HG02938 (cell line): ENCODE data around the gene GAPDHS.

ENCODE experiments used
- ATAC-seq: cut with Tn5 transposase; IDR thresholded peaks from one replicate; pipeline ENCODE4 v1.9.1; 2021; ENCODE audit warnings: mild to moderate bottlenecking, moderate library complexity; ENCODE audit not compliant: unreplicated experiment

Gene GAPDHS

DNA sequence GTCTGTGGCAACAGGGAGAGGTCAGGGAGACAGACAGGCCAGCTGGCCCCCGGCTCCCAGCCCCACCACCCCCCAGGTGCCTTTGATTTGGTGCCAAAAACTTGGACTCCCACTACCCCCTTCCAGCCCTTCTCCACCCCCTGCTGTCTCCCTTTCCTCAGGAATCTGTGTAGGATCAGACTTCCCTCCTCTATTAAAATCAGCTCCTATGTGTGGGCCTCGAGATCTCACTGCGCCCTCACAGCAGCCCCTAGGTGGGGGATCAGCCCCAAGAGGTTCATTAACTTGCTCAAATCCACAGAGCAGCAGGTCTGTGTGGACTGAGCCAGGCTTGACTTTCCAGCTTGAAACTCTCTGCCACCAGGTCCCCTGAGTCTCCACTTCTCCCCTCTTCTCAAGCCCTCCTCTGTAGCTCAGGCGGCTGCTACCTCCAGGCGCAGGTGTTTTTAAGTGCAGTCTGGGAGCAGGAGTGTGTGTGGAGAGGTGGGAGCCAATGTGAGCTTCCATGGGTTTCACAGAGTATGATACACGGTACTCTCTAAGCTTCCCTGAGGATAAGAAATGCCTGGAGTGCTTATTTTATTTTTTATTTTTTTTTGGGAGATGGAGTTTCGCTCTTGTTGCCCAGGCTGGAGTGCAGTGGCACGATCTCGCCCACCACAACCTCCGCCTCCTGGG, 1.7 kb downstream of the GAPDHS start:
- ATAC-seq: no peak

DNA sequence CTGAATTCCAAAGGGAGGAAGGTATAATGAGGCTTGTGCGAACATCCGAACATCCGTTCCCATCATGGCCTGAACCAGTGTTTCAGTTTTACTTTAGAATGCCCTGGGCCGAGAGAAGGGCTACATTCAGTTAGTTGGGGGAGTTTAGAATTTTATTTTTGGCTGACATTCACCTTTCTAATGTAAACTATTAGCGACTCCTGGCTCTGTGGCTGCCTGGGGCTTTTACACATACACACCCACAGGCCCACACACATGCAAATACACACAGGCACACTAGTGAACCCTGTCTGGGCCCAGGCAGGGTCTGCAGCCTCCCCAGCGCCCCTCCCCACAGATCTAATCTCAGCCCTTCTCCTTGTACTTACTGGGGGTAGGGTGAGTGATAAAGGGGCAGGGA, 6.1 kb downstream of the GAPDHS start:
- ATAC-seq: no peak

DNA sequence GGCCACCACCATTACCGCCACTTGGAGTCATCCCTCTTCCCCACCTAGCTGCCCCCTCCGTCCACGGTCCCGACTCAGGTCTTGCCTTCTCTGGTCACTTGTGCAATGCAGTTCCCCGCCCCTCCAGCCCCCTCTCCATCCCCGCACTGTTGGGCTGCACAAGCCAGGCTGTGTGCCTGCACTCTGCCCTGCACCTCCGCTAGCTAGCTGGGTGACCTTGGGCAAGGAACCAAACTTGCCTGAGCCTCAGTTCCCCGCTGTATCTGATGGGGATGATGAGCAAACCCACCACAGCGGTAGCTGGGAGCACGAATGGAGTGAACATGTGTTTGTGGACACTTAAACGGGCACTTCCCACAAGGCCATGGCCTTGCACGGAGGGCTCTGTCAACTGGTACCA, 6.6 kb downstream of the GAPDHS start:
- ATAC-seq: no peak

DNA sequence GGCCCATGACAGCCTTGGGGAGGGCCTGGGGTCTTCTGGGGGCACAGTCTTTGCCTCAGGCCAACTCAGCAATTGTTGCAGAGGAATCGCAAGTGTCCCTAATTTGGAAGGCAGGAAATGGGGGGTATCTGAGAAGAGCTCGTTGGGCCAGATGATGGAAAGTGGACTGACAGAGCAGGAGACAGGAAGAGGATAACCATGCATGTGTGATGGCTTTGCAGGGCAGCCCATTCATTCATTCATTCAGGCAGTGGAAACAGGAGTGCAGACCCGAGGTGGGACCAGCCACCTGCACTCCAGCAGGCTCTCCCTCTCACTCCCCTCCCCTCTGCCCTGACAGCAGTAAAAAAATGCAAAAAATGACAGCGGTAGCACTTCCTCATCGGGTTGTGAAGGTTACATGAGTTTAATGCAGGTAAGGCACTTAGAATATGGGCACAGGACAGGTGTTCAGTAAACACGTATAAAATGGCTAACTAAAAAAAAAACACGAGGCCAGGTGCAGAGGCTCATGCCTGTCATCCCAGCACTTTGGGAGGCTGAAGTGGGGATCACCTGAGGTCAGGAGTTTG, 7.2 kb downstream of the GAPDHS start:
- ATAC-seq: no peak

DNA sequence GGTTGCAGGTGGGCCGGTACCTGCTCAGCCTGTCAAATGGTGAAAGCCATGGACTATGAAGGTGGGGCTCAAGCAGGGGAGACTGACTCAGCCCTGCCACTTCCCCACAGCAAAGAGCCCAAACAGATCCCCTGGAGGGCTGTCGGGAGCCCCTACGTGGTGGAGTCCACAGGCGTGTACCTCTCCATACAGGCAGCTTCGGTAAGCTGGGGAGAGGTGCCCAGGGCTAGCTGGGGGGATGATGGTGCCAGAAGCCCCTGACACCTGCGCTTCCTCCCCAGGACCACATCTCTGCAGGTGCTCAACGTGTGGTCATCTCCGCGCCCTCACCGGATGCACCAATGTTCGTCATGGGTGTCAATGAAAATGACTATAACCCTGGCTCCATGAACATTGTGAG, 9.0 kb downstream of the GAPDHS start:
- no peak for ATAC-seq

DNA sequence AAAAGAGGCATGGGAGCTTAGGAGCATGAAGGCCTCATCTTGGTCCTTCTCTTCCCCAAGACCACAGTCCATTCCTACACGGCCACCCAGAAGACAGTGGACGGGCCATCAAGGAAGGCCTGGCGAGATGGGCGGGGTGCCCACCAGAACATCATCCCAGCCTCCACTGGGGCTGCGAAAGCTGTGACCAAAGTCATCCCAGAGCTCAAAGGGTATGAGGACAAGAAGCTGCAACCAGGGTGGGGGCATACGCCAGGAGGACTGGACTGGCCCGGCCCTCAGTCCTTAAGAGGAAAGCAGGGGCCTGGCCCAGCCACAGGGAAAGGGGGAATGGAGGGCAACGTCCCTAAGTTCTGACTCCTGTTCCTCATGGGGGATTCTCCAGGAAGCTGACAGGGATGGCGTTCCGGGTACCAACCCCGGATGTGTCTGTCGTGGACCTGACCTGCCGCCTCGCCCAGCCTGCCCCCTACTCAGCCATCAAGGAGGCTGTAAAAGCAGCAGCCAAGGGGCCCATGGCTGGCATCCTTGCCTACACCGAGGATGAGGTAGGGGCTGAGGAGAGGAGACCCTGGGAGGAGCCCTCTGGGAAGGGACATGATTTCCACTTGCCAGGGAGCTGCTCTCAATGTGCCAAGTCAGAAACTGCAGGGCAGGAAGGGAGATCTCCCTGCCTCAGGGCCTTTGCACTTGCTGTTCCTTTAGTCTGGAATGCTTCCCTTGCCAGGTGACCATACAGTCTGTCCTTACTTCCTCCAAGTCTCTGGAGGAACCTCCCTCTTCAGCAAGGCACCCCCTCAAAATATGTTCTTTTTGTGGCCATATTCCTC, 10.2 kb downstream of the GAPDHS start:
- ATAC-seq: no peak

DNA sequence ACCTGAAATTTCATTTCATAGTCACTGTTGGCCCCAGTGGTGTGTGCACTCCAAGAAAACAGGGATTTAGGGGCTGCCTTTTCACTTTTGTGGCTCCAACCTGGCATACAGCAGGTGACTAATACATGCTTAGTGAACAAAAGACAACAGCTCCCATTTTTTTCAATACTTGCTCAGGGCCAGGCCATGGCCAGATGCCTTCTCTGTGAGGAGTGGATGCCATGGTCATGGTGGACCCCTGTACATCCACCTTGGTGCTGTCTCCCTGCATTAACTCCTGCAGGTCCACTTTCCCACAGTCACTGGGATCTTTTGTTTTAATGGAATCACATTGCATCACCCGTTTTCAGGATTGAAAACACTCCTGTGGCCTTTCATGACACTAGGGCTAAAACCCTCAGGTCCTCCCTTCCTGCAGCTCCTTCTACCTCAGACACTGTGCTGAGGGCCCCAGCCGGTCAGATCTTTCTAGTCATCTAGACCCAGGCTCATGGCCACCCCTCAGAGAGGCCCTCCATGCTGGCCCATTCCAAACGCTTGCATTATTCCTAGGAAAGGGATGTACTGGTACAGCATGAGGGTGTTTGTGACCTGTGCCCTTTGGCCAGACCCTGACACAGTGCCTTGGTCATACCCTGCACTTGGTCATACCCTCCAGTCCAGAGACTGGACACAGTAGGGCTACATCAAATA, 11.0 kb downstream of the GAPDHS start:
- no peak for ATAC-seq

DNA sequence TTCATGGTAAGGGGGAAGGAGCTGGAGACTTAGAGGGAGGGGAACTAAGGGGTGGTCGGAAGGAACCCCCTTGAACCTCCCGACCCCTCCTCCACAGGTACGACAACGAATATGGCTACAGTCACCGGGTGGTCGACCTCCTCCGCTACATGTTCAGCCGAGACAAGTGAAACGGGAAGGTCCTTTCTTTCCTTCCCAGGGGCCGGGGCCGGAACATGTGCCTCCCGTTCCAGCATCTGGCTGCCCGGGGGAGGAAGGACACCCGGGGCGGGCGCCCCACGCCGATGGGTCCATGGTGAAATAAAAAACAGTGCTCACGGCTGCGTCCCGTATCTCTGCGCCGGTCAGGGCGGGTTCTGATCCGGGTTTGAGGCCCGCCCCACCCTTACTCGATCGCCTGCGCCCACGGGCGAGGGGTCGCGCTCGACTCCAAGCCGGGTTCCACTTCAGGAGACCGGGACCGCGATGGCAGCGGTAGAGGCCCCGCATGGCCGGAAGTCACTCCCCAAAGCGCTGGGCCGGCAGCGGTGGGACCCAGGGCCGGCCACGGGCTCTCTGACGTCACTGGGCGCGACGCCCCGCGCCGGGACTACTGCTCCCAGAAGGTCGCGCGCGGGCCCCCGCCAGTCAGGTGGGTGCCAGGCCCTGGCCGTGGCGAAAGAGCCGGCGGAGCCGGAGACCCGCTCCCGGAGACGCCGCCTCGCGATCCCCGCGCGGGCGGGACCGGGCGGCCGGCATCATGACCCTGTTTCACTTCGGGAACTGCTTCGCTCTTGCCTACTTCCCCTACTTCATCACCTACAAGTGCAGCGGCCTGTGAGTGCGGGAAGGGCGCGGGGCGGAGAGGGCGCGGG, 12.0 kb downstream of the GAPDHS start, which contains the start of gene TMEM147:
TSS of gene TMEM147 (plus strand) at position 626 of the 854 bp plus-strand sequence. CDS start at position 740, 114 bp downstream.
- peak; percentile 71 for ATAC-seq

DNA sequence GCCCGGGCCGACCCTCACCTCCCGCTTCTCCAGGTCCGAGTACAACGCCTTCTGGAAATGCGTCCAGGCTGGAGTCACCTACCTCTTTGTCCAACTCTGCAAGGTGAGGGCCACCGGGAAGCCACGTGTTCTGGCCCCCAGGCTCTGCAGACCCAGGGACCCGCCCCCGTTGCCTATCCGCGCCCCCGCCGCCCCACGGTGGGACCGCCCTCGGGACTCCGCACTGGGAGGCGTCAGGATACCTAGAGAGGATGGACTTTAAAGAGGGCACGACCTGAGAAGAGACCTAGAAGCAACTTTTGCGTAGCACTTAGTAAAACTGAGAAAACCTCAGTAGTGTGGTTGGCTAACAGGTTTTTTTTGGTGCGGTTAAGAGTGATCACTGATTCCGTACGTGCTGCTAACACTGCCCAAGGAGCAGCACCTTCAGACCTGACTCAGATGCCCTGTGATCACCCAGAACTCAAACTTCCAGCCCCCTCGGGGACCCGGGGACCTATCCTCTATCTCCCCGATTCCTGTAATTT, 12.7 kb downstream of the GAPDHS start:
- peak; percentile 33 for ATAC-seq

DNA sequence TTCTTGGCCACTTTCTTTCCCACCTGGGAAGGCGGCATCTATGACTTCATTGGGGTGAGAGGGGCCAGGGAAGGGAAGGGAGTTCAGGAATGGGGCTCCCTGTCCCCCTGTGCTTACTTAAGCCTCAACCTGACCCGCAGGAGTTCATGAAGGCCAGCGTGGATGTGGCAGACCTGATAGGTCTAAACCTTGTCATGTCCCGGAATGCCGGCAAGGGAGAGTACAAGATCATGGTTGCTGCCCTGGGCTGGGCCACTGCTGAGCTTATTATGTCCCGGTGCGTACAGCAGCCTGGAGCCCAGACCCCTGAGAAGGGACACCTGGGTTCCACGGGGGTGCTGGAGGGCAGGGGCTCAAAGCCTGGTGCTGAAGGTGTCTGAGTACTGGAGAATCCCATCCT, 13.3 kb downstream of the GAPDHS start:
- no peak for ATAC-seq

DNA sequence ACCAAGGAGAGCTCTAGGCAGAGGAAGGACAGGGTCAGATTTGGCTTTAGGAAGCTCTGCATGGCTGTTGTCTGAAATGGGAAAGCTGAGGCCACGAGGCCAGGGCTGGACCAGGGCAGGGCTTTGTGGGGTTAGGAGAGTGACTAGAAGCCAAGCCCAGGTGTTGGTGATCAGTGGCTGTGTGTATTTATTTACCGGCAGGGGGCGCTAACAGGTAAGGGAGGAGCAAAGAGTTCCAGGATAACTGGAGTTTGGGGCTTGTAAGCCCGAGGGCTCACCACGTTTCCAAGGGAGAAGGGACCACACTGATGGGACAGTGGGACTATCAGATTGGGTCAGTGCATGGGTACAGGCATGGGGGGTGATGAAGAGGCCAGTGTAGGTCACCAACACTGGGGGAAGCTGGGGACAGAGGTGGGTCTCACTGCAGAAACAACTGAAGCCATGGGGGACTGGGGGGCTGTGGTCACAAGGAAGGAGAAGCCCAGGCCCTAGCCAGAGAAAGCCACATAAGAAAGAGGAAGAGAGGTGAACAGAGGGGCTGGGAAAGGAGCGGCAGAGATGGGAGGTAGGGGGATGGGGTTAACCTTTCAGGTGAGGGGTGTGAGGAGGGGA, 16.0 kb downstream of the GAPDHS start:
- ATAC-seq: no peak

DNA sequence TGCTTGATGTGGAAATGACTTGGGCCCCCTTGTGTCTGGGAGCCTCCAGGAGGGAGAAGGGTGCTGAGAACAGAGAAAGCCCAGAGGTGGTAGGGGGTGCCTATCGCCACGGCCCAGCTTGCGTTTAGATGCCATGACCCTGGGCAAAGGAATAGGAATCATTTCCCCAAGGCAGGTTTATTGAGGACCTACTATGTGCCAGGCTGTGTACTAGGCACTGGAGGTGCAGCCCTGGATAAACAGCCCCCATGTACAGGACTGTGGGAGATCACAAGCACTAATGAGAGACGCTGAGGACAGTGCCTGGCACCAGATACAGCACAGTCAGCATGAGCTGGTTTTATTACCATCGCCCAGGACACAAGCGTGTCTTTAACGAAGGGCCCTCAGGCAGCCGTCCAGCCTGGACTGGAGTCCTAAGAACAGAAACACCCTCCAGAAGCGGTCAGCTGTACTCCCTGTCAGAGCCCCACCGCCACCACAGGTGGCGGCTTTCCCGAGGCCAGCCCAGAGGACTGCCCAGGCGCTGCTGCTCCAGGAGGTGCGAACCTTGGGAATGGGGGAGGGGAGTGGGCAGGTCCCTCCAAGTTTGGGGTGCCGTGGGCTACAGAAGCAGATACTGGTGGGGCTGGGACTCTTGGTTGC, 16.7 kb downstream of the GAPDHS start:
- no peak for ATAC-seq

DNA sequence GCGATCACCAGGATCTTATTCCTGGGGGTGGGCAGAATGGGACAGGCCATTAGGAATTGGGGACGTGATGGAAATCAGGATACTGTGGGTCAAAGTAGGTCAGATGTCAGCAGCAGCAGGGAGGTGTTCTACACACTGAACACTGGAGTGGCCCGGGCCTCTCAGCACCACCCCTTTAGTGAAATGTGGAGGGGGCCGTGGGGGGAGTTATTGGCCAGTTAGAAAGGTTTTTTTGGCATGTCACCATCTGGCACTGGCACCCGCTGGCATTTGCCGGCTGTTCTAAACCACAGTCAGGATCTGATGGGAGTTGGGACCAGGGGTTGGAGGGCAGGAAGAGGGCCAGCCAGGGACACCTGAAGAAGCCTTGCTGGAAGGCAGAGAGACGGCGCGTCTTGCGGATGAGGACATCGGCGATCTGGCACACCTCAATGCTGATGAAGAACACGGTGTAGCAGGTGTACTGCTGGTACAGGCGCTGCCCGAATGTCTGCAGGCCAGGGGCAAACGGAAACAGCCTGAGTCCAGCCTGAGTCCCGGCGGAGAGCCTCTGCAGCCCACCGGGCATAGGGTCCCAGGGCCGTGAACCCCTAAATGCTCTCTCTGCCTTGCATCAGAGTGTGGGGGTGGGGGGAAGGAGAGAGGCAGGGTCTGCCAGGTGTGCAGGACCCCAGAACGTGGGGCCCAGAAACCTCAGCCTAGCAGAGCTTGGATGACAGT, 18.0 kb downstream of the GAPDHS start:
- ATAC-seq: no peak

DNA sequence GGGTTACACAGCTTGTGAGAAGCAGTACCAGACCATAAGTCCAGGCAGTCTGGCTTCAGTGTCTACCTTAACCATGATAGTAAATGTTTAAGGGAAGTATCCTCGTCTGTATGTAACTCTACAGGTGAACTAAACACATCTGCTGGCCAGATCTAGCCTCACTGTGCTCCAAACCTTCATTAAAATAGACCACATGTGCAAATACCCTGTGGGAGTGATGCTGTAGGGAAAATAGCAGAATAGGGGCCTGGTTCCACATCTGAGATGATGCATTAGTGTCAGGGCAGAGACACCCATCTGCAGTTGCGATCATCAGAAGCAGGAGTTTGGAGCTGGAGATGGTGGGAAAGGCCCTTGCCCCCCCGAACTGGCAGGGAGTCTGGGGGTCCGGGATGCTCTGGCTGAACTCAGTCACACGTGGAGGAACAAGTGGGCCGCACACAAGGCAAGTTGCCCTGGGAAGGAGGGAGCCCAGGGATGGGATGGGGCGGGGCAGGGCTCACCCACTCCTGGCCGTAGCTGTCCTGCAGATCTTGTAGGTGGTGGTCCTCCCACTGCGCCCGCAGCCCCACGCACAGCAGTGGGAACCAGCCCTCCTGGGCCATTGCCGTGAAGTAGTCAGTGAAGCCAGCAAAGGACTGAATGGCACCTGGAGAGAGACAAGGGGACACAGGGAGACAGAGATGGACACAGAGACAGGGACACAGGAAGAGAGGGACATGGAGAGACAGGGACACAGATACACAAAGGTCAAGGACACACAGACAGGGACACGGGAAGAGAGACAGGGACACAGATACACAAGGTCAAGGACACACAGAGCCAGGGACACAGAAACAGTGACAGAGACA, 19.5 kb downstream of the GAPDHS start:
- no peak for ATAC-seq

DNA sequence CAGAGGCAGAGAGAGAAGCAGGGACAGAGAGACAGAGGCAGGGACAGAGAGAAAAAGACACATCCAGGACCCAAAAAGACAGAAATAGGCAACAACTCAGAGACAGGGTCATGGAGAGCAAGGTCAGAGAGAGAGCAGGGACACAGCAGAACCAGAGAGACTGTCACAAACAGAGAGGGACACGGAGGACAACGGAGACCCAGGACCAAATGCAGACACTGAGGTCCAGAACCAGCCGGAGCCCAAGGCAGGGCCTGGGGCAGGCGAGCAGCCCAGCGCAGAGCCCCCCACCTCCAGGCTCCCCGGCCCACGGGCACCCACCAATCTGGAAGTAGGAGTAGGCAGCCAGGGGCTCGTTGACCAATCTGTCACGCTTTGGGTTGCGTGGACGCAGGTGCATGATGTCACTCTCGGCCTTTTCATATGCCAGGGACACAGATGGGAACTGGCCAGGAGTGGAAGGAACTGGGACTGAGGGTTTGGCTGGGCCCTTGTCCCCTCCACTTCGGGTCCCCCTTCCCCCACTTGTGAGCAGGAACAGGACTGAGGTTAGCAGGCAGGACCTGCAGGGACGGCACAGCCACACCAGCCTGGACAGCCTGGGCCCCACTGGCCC, 20.2 kb downstream of the GAPDHS start:
- no peak for ATAC-seq

DNA sequence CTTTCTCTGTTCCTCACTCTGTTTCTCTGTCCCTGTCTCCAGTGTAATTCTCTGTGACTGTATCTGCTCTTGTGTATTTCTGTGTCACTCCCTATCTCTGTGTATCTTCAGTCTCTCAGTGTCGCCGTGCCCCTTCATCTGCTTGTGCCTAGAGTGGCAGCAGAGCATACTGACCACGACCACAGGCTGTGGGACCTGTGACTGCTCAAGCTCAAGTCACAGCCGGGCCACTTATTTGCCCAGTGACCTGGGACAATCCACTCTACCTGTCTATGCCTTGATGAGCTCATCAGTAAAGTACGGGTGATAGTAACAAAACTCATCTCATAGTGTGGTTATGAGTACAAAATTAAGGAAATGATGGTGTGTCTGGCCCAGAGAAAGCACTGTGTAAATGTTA, 20.8 kb downstream of the GAPDHS start:
- no peak for ATAC-seq

DNA sequence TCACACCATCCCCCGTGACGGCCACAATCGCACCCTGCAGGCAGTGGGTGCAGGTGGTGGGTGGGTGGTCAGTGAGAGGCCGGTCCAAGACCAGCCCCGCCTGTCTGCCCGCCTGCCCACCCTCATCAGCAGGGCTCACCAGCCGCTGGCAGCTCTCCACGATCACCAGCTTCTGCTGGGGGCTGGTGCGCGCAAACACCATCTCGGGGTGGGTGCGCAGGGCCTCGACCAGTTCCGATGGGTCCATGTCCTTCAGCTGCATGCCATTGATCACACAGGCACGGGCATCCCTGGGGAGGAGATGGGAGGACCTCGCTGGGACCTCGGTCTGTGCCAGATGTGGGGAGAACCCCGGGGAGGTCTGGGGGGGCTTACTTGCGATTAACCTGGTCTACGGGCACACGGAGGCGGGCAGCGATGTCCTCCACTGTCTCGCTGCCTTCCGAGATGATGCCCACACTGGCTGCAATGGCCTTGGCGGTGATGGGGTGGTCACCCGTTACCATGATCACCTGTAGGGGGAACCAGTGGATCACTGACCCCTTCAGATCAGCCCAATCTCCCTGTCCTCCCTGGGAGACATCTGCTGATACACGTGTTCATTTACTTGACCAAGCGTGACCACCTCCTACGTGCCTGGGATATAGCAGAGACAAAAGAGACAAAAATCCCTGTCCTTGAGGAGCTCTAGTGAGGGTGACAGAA, 22.2 kb downstream of the GAPDHS start:
- ATAC-seq: no peak
